ENCODE data around the gene PSME2.

The PSME2 gene

DNA sequence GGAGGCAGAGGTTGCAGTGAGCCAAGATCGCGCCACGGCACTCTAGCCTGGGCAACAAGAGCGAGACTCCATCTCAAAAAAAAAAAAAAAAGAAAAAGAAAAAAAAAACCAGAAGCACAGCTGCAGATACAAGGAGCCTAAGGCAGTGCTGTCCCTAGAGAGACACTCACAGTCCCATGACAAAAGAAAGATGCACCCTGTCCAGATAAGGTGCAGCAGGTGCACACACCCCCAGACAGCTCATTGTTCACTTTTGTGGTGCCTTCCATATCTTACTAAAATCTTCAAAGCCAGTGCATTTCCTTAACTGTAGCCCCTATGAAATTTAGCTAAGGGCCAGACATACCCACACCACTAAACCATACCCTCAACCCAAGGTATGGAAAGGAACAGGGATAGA is 24.0 kb downstream of the PSME2 start:
- no peak overlapping the region for H3K27ac ChIP-seq (replicated peaks)
- H3K27me3 ChIP-seq (ENCODE audit: insufficient read depth, poor library complexity, severe bottlenecking) = no peaks in the 10 kb centered on the region
- H3K4me3 ChIP-seq (replicated peaks; ENCODE audit: insufficient read depth, low read length) = no peak overlapping the region
- TF ChIP-seq SPI1 (IDR thresholded peaks at IDR 0.05; ENCODE audit: borderline replicate concordance, low read depth) (no peak), GABPA (IDR thresholded peaks at IDR 0.05; ENCODE audit: low read depth) (no peak), POLR2AphosphoS5 (IDR thresholded peaks at IDR 0.05; ENCODE audit: low read depth) (no peak), REST (IDR thresholded peaks at IDR 0.05; ENCODE audit: insufficient replicate concordance, low read depth) (no peak)
- TF ChIP-seq, protein P1, sequence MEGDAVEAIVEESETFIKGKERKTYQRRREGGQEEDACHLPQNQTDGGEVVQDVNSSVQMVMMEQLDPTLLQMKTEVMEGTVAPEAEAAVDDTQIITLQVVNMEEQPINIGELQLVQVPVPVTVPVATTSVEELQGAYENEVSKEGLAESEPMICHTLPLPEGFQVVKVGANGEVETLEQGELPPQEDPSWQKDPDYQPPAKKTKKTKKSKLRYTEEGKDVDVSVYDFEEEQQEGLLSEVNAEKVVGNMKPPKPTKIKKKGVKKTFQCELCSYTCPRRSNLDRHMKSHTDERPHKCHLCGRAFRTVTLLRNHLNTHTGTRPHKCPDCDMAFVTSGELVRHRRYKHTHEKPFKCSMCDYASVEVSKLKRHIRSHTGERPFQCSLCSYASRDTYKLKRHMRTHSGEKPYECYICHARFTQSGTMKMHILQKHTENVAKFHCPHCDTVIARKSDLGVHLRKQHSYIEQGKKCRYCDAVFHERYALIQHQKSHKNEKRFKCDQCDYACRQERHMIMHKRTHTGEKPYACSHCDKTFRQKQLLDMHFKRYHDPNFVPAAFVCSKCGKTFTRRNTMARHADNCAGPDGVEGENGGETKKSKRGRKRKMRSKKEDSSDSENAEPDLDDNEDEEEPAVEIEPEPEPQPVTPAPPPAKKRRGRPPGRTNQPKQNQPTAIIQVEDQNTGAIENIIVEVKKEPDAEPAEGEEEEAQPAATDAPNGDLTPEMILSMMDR (IDR thresholded peaks at IDR 0.05; ENCODE audit: insufficient read depth, low read length) = no peak
- DNase-seq (ENCODE audit: low read depth in 1 of 2, low spot score in 1 of 2) = no peak

- Histone ChIP-seq H3K4me3 (replicated peaks; ENCODE audit: insufficient read depth, low read length) (no peak overlapping the region), H3K27me3 (ENCODE audit: insufficient read depth, poor library complexity, severe bottlenecking) (no peaks in the 10 kb centered on the region), H3K27ac (replicated peaks) (no peak overlapping the region)
- TF ChIP-seq GABPA (IDR thresholded peaks at IDR 0.05; ENCODE audit: low read depth) = no peak
- no peak for DNase-seq (ENCODE audit: low read depth in 1 of 2, low spot score in 1 of 2)
These were observed 25.2 kb downstream of the PSME2 start for GRCh38 chr14:24121210-24121609.

DNA sequence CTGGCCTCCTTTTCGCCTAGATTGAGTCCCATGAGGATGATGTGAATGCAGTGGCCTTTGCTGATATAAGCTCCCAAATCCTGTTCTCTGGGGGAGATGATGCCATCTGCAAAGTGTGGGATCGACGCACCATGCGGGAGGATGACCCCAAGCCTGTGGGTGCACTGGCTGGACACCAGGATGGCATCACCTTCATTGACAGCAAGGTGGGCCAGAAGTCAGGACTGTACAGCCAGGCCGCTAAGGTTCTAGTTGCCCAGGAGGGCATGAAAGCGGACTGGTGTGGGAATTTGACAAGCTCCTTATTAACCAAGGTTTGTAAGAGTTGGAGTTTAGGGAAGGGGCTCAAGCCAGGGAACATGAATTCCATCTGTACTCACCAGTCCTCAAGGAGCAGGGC is 26.7 kb downstream of the PSME2 start:
- TF ChIP-seq GABPA (IDR thresholded peaks at IDR 0.05; ENCODE audit: low read depth) = no peak
- TF ChIP-seq POLR2AphosphoS5 (IDR thresholded peaks at IDR 0.05; ENCODE audit: low read depth) = no peak
- TF ChIP-seq, protein P1 (IDR thresholded peaks at IDR 0.05; ENCODE audit: insufficient read depth, low read length) = no peak
- TF ChIP-seq REST (IDR thresholded peaks at IDR 0.05; ENCODE audit: insufficient replicate concordance, low read depth) = no peak
- Histone ChIP-seq H3K27ac (replicated peaks) (no peak overlapping the region), H3K4me3 (replicated peaks; ENCODE audit: insufficient read depth, low read length) (no peak overlapping the region), H3K27me3 (ENCODE audit: insufficient read depth, poor library complexity, severe bottlenecking) (no peaks in the 10 kb centered on the region)
- DNase-seq (ENCODE audit: low read depth in 1 of 2, low spot score in 1 of 2) = no peak

DNA sequence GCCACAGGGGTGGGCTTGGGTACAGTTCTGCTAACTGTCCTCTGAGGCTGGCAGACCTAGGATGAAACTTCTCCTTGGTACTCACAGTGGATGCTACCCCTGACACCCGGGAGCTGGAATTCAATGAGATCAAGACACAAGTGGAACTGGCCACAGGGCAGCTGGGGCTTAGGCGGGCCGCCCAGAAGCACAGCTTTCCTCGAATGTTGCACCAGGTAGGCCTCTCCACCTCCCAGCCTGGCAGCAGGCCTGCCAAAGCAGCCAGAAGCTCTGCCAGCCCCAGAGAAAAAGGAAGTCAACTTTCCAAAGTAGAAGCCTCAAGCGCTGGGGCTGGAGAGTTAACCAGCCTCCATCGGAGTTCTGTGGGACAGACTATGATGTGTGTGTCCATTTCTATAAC is 29.2 kb downstream of the PSME2 start:
- no peak overlapping the region for H3K27ac ChIP-seq (replicated peaks)
- H3K27me3 ChIP-seq (ENCODE audit: insufficient read depth, poor library complexity, severe bottlenecking) = no peaks in the 10 kb centered on the region
- DNase-seq (ENCODE audit: low read depth in 1 of 2, low spot score in 1 of 2) = peak in 1 of 2 experiments; percentile 9
- peak; percentile 50; the same call in 1 of the 2 replicates for TF ChIP-seq SPI1 (IDR thresholded peaks at IDR 0.05; ENCODE audit: borderline replicate concordance, low read depth)
- TF ChIP-seq GABPA (IDR thresholded peaks at IDR 0.05; ENCODE audit: low read depth) = no peak
- no peak for TF ChIP-seq POLR2AphosphoS5 (IDR thresholded peaks at IDR 0.05; ENCODE audit: low read depth)
- TF ChIP-seq, protein P1 (IDR thresholded peaks at IDR 0.05; ENCODE audit: insufficient read depth, low read length) = no peak
- H3K4me3 ChIP-seq (replicated peaks; ENCODE audit: insufficient read depth, low read length) = no peak overlapping the region
